ENCODE data around the gene NQO2.
"Not testable (repeated sequence)": the region's sequence is repeated elsewhere in the genome, so short reads cannot be mapped to it uniquely, and the experiment has no call there.

The NQO2 gene

DNA sequence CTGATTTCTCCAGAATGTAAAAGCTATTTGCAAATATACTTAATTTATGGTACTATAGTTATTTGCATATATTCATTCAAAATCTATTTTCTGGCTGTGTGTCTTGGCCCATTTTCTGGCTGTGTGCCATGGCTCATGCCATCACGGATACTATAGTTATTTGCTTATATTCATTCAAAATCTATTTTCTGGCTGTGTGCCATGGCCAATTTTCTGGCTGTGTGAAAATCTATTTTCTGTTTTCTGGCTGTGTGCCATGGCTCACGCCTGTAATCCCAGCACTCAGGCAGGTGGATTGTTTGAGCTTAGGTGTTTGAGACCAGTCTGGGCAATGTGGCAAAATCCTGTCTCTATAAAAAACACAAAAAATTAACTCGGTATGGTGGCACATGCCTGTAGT is 39.7 kb downstream of the NQO2 start:
- no peak for DNase-seq (ENCODE audit: low read depth)
- TF ChIP-seq, protein P1, sequence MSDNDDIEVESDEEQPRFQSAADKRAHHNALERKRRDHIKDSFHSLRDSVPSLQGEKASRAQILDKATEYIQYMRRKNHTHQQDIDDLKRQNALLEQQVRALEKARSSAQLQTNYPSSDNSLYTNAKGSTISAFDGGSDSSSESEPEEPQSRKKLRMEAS (IDR thresholded peaks at IDR 0.05; ENCODE audit: low read depth, low read length) = no peak
- TF ChIP-seq MYC (IDR thresholded peaks at IDR 0.05; ENCODE audit: low read depth, low read length) (no peak), CTCF (IDR thresholded peaks at IDR 0.05; ENCODE audit: low read depth, low read length) (no peak), POLR2A (IDR thresholded peaks at IDR 0.05; ENCODE audit: extremely low read depth, insufficient read length) (no peak)

GRCh38 chr6:3041147-3041546 is 41.5 kb downstream of the NQO2 start:
- TF ChIP-seq CTCF (IDR thresholded peaks at IDR 0.05; ENCODE audit: low read depth, low read length) (no peak), POLR2A (IDR thresholded peaks at IDR 0.05; ENCODE audit: extremely low read depth, insufficient read length) (no peak)
- TF ChIP-seq, protein P1 (IDR thresholded peaks at IDR 0.05; ENCODE audit: low read depth, low read length) = no peak
- no peak for DNase-seq (ENCODE audit: low read depth)

More for the DNA sequence above, 39.7 kb downstream of the NQO2 start:
- no peak overlapping the region for H3K4me3 ChIP-seq (ENCODE audit: low read depth, low read length)

GRCh38 chr6:3041606-3042005 is 41.9 kb downstream of the NQO2 start:
- H3K4me3 ChIP-seq (ENCODE audit: low read depth, low read length) = no peak overlapping the region
- no peak for DNase-seq (ENCODE audit: low read depth)
- no peak for TF ChIP-seq CTCF (IDR thresholded peaks at IDR 0.05; ENCODE audit: low read depth, low read length)
- no peak for TF ChIP-seq POLR2A (IDR thresholded peaks at IDR 0.05; ENCODE audit: extremely low read depth, insufficient read length)
- TF ChIP-seq MYC (IDR thresholded peaks at IDR 0.05; ENCODE audit: low read depth, low read length) = no peak
- TF ChIP-seq, protein P1 (IDR thresholded peaks at IDR 0.05; ENCODE audit: low read depth, low read length) = no peak

More at GRCh38 chr6:3041147-3041546, 41.5 kb downstream of the NQO2 start:
- H3K4me3 ChIP-seq (ENCODE audit: low read depth, low read length) = no peak overlapping the region

DNA sequence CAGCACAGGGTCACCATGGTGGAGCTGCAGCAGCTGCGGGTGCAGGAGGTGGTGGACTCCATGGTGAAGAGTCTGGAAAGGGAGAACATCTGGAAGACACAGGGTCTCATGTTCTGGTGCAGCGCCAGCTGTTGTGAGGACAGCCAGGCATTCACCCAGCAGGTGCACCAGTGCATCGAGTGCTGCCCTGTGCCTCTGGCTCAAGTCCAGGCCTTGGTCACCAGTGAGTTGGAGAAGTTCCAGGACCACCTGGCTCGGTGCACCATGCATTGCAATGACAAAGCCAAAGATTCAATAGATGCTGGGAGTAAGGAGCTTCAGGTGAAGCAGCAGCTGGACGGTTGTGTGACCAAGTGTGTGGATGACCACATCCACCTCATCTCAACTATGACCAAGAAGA is 45.7 kb downstream of the NQO2 start:
- no peak overlapping the region for H3K4me3 ChIP-seq (ENCODE audit: low read depth, low read length)
- TF ChIP-seq, protein P1 (IDR thresholded peaks at IDR 0.05; ENCODE audit: low read depth, low read length) = no peak
- TF ChIP-seq MYC (IDR thresholded peaks at IDR 0.05; ENCODE audit: low read depth, low read length) (no peak), CTCF (IDR thresholded peaks at IDR 0.05; ENCODE audit: low read depth, low read length) (no peak)
- no peak for DNase-seq (ENCODE audit: low read depth)

GRCh38 chr6:3045777-3046176 is 46.1 kb downstream of the NQO2 start:
- no peak overlapping the region for H3K4me3 ChIP-seq (ENCODE audit: low read depth, low read length)
- no peak for TF ChIP-seq CTCF (IDR thresholded peaks at IDR 0.05; ENCODE audit: low read depth, low read length)
- TF ChIP-seq MYC (IDR thresholded peaks at IDR 0.05; ENCODE audit: low read depth, low read length) = no peak
- no peak for TF ChIP-seq POLR2A (IDR thresholded peaks at IDR 0.05; ENCODE audit: extremely low read depth, insufficient read length)
- DNase-seq (ENCODE audit: low read depth) = no peak

DNA sequence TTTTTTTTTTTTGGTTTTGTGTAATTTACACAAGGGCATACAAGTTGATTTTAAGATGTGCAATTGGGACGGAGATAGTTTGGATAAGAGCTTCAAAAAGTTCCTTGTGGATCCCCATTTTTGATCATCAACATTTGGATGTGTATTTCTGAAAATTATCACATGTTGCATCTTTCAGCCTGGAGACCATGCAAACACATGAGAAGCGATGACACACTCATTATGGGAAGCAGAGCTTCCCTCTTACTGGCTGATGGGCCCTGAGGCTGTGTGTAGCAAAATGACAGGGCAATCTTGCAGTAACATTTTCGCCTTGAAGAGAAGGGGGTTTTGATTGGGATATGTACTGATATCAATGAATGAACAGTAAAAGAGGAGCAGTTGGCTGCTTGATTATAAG is 46.6 kb downstream of the NQO2 start:
- DNase-seq (ENCODE audit: low read depth) = no peak
- no peak overlapping the region for H3K4me3 ChIP-seq (ENCODE audit: low read depth, low read length)
- TF ChIP-seq POLR2A (IDR thresholded peaks at IDR 0.05; ENCODE audit: extremely low read depth, insufficient read length) (no peak), CTCF (IDR thresholded peaks at IDR 0.05; ENCODE audit: low read depth, low read length) (no peak), MYC (IDR thresholded peaks at IDR 0.05; ENCODE audit: low read depth, low read length) (no peak)
- TF ChIP-seq, protein P1 (IDR thresholded peaks at IDR 0.05; ENCODE audit: low read depth, low read length) = no peak

DNA sequence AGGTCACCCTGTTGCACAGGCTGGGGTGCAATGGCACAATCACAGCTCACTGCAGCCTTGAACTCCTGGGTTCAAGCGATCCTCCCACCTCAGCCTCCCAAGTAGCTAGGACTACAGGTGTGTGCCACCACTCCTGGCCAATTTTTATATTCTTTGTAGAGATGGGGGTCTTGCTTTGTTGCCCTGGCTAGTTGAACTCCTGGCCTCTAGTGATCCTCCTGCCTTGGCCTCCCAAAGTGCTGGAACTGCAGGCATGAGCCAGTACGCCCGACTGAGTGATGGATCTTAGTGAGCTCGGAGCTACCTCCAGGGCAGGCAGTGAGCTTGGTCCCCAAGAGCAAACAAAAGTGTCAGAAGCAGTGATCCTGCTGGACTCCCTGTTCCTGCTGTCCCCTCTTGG is 48.3 kb downstream of the NQO2 start:
- H3K4me3 ChIP-seq (ENCODE audit: low read depth, low read length) = not testable (repeated sequence)

More for the DNA sequence above, 48.3 kb downstream of the NQO2 start:
- not testable (repeated sequence) for DNase-seq (ENCODE audit: low read depth)
